GM18505 (cell line): ENCODE results near the gene CCDC154.

Experiments
- ATAC-seq: cut with Tn5 transposase; IDR thresholded peaks from one replicate; pipeline ENCODE4 v1.9.1; 2021; ENCODE audit not compliant: unreplicated experiment
- POLR2A ChIP-seq: IDR thresholded peaks from 4 replicates; pipeline ENCODE4 v1.6.1; 2011; ENCODE audit warnings: borderline replicate concordance; ENCODE audit not compliant: insufficient read depth, insufficient read length; ENCODE audit errors: extremely low read depth

CCDC154 gene

GRCh38 chr16:1466968-1467521 lies 22.7 kb upstream of the CCDC154 start:
- no peak for TF ChIP-seq POLR2A
- no peak for ATAC-seq

GRCh38 chr16:1466054-1466453 lies 21.7 kb upstream of the CCDC154 start:
- ATAC-seq = no peak
- no peak for TF ChIP-seq POLR2A

- no peak for ATAC-seq
Measured at GRCh38 chr16:1465567-1465915, 21.2 kb upstream of the CCDC154 start.

GRCh38 chr16:1464894-1465566 lies 20.7 kb upstream of the CCDC154 start:
- no peak for TF ChIP-seq POLR2A
- ATAC-seq = no peak

More at GRCh38 chr16:1465567-1465915, 21.2 kb upstream of the CCDC154 start:
- no peak for TF ChIP-seq POLR2A

GRCh38 chr16:1464196-1464893 lies 20.0 kb upstream of the CCDC154 start:
- no peak for ATAC-seq
- no peak for TF ChIP-seq POLR2A

- no peak for ATAC-seq
Measured at GRCh38 chr16:1461146-1461545, 16.8 kb upstream of the CCDC154 start.

GRCh38 chr16:1460602-1461138 lies 16.3 kb upstream of the CCDC154 start:
- no peak for TF ChIP-seq POLR2A
- ATAC-seq = no peak

More at GRCh38 chr16:1461146-1461545, 16.8 kb upstream of the CCDC154 start:
- no peak for TF ChIP-seq POLR2A

- ATAC-seq = no peak
- no peak for TF ChIP-seq POLR2A
Measured at GRCh38 chr16:1459967-1460366, 15.6 kb upstream of the CCDC154 start.

GRCh38 chr16:1458977-1459341 lies 14.6 kb upstream of the CCDC154 start:
- TF ChIP-seq POLR2A = no peak
- no peak for ATAC-seq

- no peak for TF ChIP-seq POLR2A
- no peak for ATAC-seq
Measured at GRCh38 chr16:1458336-1458976, 14.1 kb upstream of the CCDC154 start.

GRCh38 chr16:1457489-1458245 lies 13.3 kb upstream of the CCDC154 start:
- ATAC-seq = no peak
- no peak for TF ChIP-seq POLR2A

- no peak for TF ChIP-seq POLR2A
- no peak for ATAC-seq
Measured at GRCh38 chr16:1456951-1457350, 12.6 kb upstream of the CCDC154 start.
